Right forelimb (tissue), 1 donor: ENCODE measurements around the gene H1-8.
"Not testable (repeated sequence)": the region's sequence is repeated elsewhere in the genome, so short reads cannot be mapped to it uniquely, and the experiment has no call there.

Source experiments
- DNase-seq: peaks from one replicate; pipeline ENCODE4 v3.0.0-alpha.2; 2018

The H1-8 gene

GRCh38 chr3:129515108-129515820, 27.7 kb upstream of the H1-8 start:
- not testable (repeated sequence) for DNase-seq

GRCh38 chr3:129515821-129516432, 27.0 kb upstream of the H1-8 start:
- not testable (repeated sequence) for DNase-seq

- no peak for DNase-seq
Observed at GRCh38 chr3:129517516-129517915, 25.5 kb upstream of the H1-8 start.

GRCh38 chr3:129518038-129518561, 24.9 kb upstream of the H1-8 start:
- no peak for DNase-seq

- DNase-seq = no peak
Observed at GRCh38 chr3:129518581-129518980, 24.4 kb upstream of the H1-8 start.

GRCh38 chr3:129519449-129519848, 23.5 kb upstream of the H1-8 start:
- no peak for DNase-seq

- no peak for DNase-seq
Observed at GRCh38 chr3:129519896-129520715, 22.9 kb upstream of the H1-8 start.

GRCh38 chr3:129520960-129521359, 22.0 kb upstream of the H1-8 start:
- no peak for DNase-seq

GRCh38 chr3:129521611-129522010, 21.4 kb upstream of the H1-8 start:
- DNase-seq = no peak

- no peak for DNase-seq
Observed at GRCh38 chr3:129522953-129523352, 20.0 kb upstream of the H1-8 start.

- no peak for DNase-seq
Observed at GRCh38 chr3:129524081-129524480, 18.9 kb upstream of the H1-8 start.

- no peak for DNase-seq
Observed at GRCh38 chr3:129525341-129525968, 17.5 kb upstream of the H1-8 start.

- no peak for DNase-seq
Observed at GRCh38 chr3:129526121-129526900, 16.7 kb upstream of the H1-8 start.

- DNase-seq = no peak
Observed at GRCh38 chr3:129527262-129527661, 15.7 kb upstream of the H1-8 start.

GRCh38 chr3:129528589-129529100, 14.3 kb upstream of the H1-8 start, which contains the start of gene RHO:
Gene RHO (plus strand): TSS chr3:129528639. CDS start chr3:129528734, 95 bp downstream.
- DNase-seq = no peak

- no peak for DNase-seq
Observed at GRCh38 chr3:129529436-129530210, 13.4 kb upstream of the H1-8 start.

- no peak for DNase-seq
Observed at GRCh38 chr3:129530251-129530791, 12.7 kb upstream of the H1-8 start.

GRCh38 chr3:129530821-129531220, 12.2 kb upstream of the H1-8 start:
- DNase-seq = no peak

GRCh38 chr3:129531699-129532098, 11.3 kb upstream of the H1-8 start:
- DNase-seq = no peak

- DNase-seq = no peak
Observed at GRCh38 chr3:129532261-129532660, 10.7 kb upstream of the H1-8 start.

GRCh38 chr3:129533406-129533805, 9.6 kb upstream of the H1-8 start:
- DNase-seq = no peak
